GM23338 (cell line): ENCODE data around the gene PCSK7. TPM values are rescaled to one million over a fixed set of nuclear protein-coding genes. Genes with fewer than 3 reads are reported as not detected.

ENCODE experiments used
- ATAC-seq: fragments of 200-7000 bp; cut with Tn5 transposase; 3 replicates; pipeline ENCODE4 v1.9.1; 2020
- DNase-seq: peaks from one replicate; pipeline ENCODE4 v3.0.0-alpha.2; 2015; ENCODE audit warnings: low spot score
- H2AFZ ChIP-seq: fragments of 200-600 bp; sonication (generic); 2 replicates; pipeline ENCODE4 v1.8.0; 2016; ENCODE audit warnings: antibody characterized with exemption, mild to moderate bottlenecking, moderate library complexity
- H3F3A ChIP-seq: fragments of 200-600 bp; sonication (generic); replicated peaks from 2 replicates; pipeline ENCODE4 v1.8.0; 2017; ENCODE audit warnings: antibody characterized with exemption, mixed run types, low read depth
- H3K27ac ChIP-seq: fragments of 200-600 bp; sonication (generic); 2 replicates; pipeline ENCODE4 v1.6.1; 2016; ENCODE audit warnings: low read depth
- H3K27me3 ChIP-seq: fragments of 200-600 bp; sonication (generic); 2 replicates; pipeline ENCODE4 v1.8.0; 2016; ENCODE audit warnings: mild to moderate bottlenecking, mixed run types, moderate library complexity; ENCODE audit not compliant: insufficient read depth
- H3K36me3 ChIP-seq: fragments of 200-600 bp; sonication (generic); 2 replicates; pipeline ENCODE4 v1.8.0; 2016; ENCODE audit warnings: mild to moderate bottlenecking; ENCODE audit not compliant: insufficient read depth
- H3K4me1 ChIP-seq: fragments of 200-600 bp; sonication (generic); 2 replicates; pipeline ENCODE4 v1.8.0; 2016; ENCODE audit warnings: mild to moderate bottlenecking, moderate library complexity; ENCODE audit not compliant: insufficient read depth
- H3K4me2 ChIP-seq: fragments of 200-600 bp; sonication (generic); 2 replicates; pipeline ENCODE4 v1.7.1; 2017; ENCODE audit warnings: mixed run types
- H3K4me3 ChIP-seq: fragments of 200-600 bp; sonication (generic); 2 replicates; pipeline ENCODE4 v1.6.1; 2016; ENCODE audit warnings: mixed run types
- H3K79me2 ChIP-seq: fragments of 200-600 bp; sonication (generic); replicated peaks from 2 replicates; pipeline ENCODE4 v1.8.0; 2017; ENCODE audit warnings: mild to moderate bottlenecking; ENCODE audit not compliant: insufficient read depth
- H3K9me2 ChIP-seq: fragments of 200-600 bp; sonication (generic); 2 replicates; pipeline ENCODE4 v1.8.0; 2017; ENCODE audit not compliant: insufficient read depth
- H4K20me1 ChIP-seq: fragments of 200-600 bp; sonication (generic); replicated peaks from 2 replicates; pipeline ENCODE4 v1.8.0; 2017; ENCODE audit warnings: mild to moderate bottlenecking; ENCODE audit not compliant: insufficient read depth
- H3K27ac Mint-ChIP-seq: 2 replicates; pipeline ENCODE4 v1.8.0; 2020; ENCODE audit warnings: inconsistent platforms, mild to moderate bottlenecking, moderate library complexity, mixed read lengths
- H3K27me3 Mint-ChIP-seq: 3 replicates; pipeline ENCODE4 v1.8.0; 2022; ENCODE audit warnings: low read depth, mild to moderate bottlenecking, moderate library complexity, mixed read lengths, inconsistent platforms; ENCODE audit not compliant: insufficient read depth, poor library complexity
- H3K36me3 Mint-ChIP-seq: 3 replicates; pipeline ENCODE4 v1.8.0; 2021; ENCODE audit warnings: low read depth, mild to moderate bottlenecking, inconsistent platforms, moderate library complexity, mixed read lengths
- H3K4me1 Mint-ChIP-seq: 3 replicates; pipeline ENCODE4 v1.8.0; 2020; ENCODE audit warnings: mild to moderate bottlenecking, inconsistent platforms, mixed read lengths
- H3K4me3 Mint-ChIP-seq: 3 replicates; pipeline ENCODE4 v1.8.0; 2021; ENCODE audit warnings: moderate library complexity, mild to moderate bottlenecking, inconsistent platforms, mixed read lengths
- H3K9me3 Mint-ChIP-seq: 3 replicates; pipeline ENCODE4 v1.8.0; 2020; ENCODE audit warnings: moderate library complexity, mild to moderate bottlenecking, inconsistent platforms, mixed read lengths
- NANOG ChIP-seq: IDR thresholded peaks from 2 replicates; pipeline ENCODE4 v1.6.1; 2016; ENCODE audit warnings: antibody characterized with exemption, borderline replicate concordance
- STAT1 ChIP-seq: IDR thresholded peaks from one replicate; pipeline ENCODE4 v1.6.1; 2016; ENCODE audit warnings: antibody characterized with exemption; ENCODE audit not compliant: unreplicated experiment
- ZNF114 ChIP-seq: fragments of 250-450 bp; sonication (Bioruptor Pico); IDR thresholded peaks from 2 replicates; pipeline ENCODE4 v1.5.0; 2020; ENCODE audit warnings: mild to moderate bottlenecking, moderate library complexity
- ZNF331 ChIP-seq: fragments of 250-450 bp; sonication (Bioruptor Pico); IDR thresholded peaks from 2 replicates; pipeline ENCODE4 v1.5.0; 2020; ENCODE audit warnings: low read depth, mild to moderate bottlenecking, moderate library complexity
- polyA plus RNA-seq: library from polyadenylated mRNA; unstranded; fragments of >200 nt; fragmentation: Nextera tagmentation; extraction: Ambion mirVana; gene quantifications from 2 replicates; pipeline ENCODE4 v1.2.1, GENCODE V29; 2016
- total RNA-seq: library from RNA; depleted of rRNA; stranded (reverse); fragments of >200 nt; shearing (Covaris generic); gene quantifications from 2 replicates; pipeline ENCODE4 v1.2.3, GENCODE V29; 2014
- TF ChIP-seq, protein P1 (sequence below): fragments of 250-450 bp; sonication (Bioruptor Pico); IDR thresholded peaks from 2 replicates; pipeline ENCODE4 v1.5.0; 2020; ENCODE audit warnings: mild to moderate bottlenecking, moderate library complexity

PCSK7 gene
- total and polyA plus RNA-seq, 2 experiments from 2014 or later, result 12.4 to 46.4 TPM

GRCh38 chr11:117170210-117170609, 61.7 kb downstream of the PCSK7 start (continued):
- TF ChIP-seq, protein P1, sequence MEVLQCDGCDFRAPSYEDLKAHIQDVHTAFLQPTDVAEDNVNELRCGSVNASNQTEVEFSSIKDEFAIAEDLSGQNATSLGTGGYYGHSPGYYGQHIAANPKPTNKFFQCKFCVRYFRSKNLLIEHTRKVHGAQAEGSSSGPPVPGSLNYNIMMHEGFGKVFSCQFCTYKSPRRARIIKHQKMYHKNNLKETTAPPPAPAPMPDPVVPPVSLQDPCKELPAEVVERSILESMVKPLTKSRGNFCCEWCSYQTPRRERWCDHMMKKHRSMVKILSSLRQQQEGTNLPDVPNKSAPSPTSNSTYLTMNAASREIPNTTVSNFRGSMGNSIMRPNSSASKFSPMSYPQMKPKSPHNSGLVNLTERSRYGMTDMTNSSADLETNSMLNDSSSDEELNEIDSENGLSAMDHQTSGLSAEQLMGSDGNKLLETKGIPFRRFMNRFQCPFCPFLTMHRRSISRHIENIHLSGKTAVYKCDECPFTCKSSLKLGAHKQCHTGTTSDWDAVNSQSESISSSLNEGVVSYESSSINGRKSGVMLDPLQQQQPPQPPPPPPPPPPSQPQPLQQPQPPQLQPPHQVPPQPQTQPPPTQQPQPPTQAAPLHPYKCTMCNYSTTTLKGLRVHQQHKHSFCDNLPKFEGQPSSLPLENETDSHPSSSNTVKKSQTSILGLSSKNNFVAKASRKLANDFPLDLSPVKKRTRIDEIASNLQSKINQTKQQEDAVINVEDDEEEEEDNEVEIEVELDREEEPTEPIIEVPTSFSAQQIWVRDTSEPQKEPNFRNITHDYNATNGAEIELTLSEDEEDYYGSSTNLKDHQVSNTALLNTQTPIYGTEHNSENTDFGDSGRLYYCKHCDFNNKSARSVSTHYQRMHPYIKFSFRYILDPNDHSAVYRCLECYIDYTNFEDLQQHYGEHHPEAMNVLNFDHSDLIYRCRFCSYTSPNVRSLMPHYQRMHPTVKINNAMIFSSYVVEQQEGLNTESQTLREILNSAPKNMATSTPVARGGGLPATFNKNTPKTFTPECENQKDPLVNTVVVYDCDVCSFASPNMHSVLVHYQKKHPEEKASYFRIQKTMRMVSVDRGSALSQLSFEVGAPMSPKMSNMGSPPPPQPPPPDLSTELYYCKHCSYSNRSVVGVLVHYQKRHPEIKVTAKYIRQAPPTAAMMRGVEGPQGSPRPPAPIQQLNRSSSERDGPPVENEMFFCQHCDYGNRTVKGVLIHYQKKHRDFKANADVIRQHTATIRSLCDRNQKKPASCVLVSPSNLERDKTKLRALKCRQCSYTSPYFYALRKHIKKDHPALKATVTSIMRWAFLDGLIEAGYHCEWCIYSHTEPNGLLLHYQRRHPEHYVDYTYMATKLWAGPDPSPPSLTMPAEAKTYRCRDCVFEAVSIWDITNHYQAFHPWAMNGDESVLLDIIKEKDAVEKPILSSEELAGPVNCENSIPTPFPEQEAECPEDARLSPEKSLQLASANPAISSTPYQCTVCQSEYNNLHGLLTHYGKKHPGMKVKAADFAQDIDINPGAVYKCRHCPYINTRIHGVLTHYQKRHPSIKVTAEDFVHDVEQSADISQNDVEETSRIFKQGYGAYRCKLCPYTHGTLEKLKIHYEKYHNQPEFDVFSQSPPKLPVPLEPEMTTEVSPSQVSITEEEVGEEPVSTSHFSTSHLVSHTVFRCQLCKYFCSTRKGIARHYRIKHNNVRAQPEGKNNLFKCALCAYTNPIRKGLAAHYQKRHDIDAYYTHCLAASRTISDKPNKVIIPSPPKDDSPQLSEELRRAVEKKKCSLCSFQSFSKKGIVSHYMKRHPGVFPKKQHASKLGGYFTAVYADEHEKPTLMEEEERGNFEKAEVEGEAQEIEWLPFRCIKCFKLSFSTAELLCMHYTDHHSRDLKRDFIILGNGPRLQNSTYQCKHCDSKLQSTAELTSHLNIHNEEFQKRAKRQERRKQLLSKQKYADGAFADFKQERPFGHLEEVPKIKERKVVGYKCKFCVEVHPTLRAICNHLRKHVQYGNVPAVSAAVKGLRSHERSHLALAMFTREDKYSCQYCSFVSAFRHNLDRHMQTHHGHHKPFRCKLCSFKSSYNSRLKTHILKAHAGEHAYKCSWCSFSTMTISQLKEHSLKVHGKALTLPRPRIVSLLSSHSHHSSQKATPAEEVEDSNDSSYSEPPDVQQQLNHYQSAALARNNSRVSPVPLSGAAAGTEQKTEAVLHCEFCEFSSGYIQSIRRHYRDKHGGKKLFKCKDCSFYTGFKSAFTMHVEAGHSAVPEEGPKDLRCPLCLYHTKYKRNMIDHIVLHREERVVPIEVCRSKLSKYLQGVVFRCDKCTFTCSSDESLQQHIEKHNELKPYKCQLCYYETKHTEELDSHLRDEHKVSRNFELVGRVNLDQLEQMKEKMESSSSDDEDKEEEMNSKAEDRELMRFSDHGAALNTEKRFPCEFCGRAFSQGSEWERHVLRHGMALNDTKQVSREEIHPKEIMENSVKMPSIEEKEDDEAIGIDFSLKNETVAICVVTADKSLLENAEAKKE (CRISPR knock-in tag), result no peak
- TF ChIP-seq ZNF331 (CRISPR knock-in tag), result no peak

- no peaks in the 10 kb centered on the region for H3K27me3 ChIP-seq
- peaks cover 31% of the 10 kb centered on the region for H4K20me1 ChIP-seq
- no peaks in the 10 kb centered on the region for H3K27me3 Mint-ChIP-seq
- H3K9me3 Mint-ChIP-seq, result no peaks in the 10 kb centered on the region
- no peaks in the 10 kb centered on the region for H3K9me2 ChIP-seq
- peak overlapping the region; percentile 33; the same call in 1 of the 2 replicates for H3K27ac Mint-ChIP-seq
- peaks cover 39% of the 10 kb centered on the region for H3K36me3 ChIP-seq
- H3K36me3 Mint-ChIP-seq, result peaks cover 57% of the 10 kb centered on the region
- H3K4me2 ChIP-seq, result no peak overlapping the region
- H2AFZ ChIP-seq, result no peak overlapping the region
- no peak overlapping the region for H3K27ac ChIP-seq
- TF ChIP-seq ZNF331 (CRISPR knock-in tag) (no peak), NANOG (no peak), STAT1 (no peak), ZNF114 (CRISPR knock-in tag) (no peak)
- H3K79me2 ChIP-seq, result peaks cover 15% of the 10 kb centered on the region
- H3K4me3 ChIP-seq, result no peak overlapping the region
- peaks cover 10% of the 10 kb centered on the region; the same call in 1 of the 2 replicates for H3F3A ChIP-seq
- ATAC-seq, result no peak
- no peaks in the 10 kb centered on the region for H3K4me1 ChIP-seq
- DNase-seq, result no peak
- H3K4me1 Mint-ChIP-seq, result peaks cover 13% of the 10 kb centered on the region; the same call in 2 of the 3 replicates
- H3K4me3 Mint-ChIP-seq, result no peak overlapping the region
Observed at GRCh38 chr11:117169736-117170135, 62.1 kb downstream of the PCSK7 start.
